HEK293 (cell line): ENCODE data around the gene UHMK1.

ENCODE experiments used
- CTCF ChIA-PET: fragments of 350-600 bp; formaldehyde crosslinking; extraction: SDS; loops from one replicate; lab custom pipeline; 2021; ENCODE audit warnings: antibody characterized with exemption; lab: Yijun Ruan, JAX
- POLR2A ChIA-PET: fragments of 300-600 bp; formaldehyde crosslinking; extraction: SDS; loops from one replicate; lab custom pipeline; 2020; ENCODE audit warnings: antibody characterized with exemption, inconsistent platforms; lab: Yijun Ruan, JAX
- H3K27ac ChIP-seq: fragments of 200-500 bp; sonication (Bioruptor generic); 2 replicates; pipeline ENCODE4 v1.5.1; 2014; ENCODE audit warnings: low read depth, low read length, control low read depth, inconsistent platforms; ENCODE audit errors: extremely low read depth
- H3K36me3 ChIP-seq, 2 experiments: fragments of 200-500 bp in 1 of 2; sonication (Bioruptor generic) in 1 of 2; 1 replicate in 1 of 2; 2 replicates in 1 of 2; pipeline ENCODE4 v1.5.1; 2014 to 2017; ENCODE audit warnings: inconsistent platforms in 2 of 2, low read length in 2 of 2; ENCODE audit not compliant: control insufficient read depth in 2 of 2, insufficient read depth in 1 of 2
- H3K4me1 ChIP-seq: fragments of 200-500 bp; sonication (Bioruptor generic); 2 replicates; pipeline ENCODE4 v1.5.1; 2014; ENCODE audit warnings: mild to moderate bottlenecking, low read length, inconsistent platforms; ENCODE audit not compliant: control insufficient read depth, insufficient read depth
- H3K4me3 ChIP-seq: 2 replicates; pipeline ENCODE4 v1.5.1; 2011; ENCODE audit warnings: low read depth, mild to moderate bottlenecking, control low read depth, low read length, moderate library complexity
- H3K9me3 ChIP-seq: fragments of 200-500 bp; sonication (Bioruptor generic); 2 replicates; pipeline ENCODE4 v1.5.1; 2014; ENCODE audit warnings: low read depth, low read length, inconsistent platforms; ENCODE audit not compliant: control insufficient read depth, insufficient read depth
- HIC1 ChIP-seq: fragments of 450-650 bp; formaldehyde crosslinking; IDR thresholded peaks from 2 replicates; pipeline ENCODE4 v1.5.1; 2016; ENCODE audit warnings: missing biosample characterization, missing genetic modification characterization
- PATZ1 ChIP-seq: fragments of 450-650 bp; formaldehyde crosslinking; IDR thresholded peaks from 2 replicates; pipeline ENCODE4 v1.5.1; 2016; ENCODE audit warnings: missing biosample characterization, missing genetic modification characterization
- TSHZ1 ChIP-seq: fragments of 450-650 bp; formaldehyde crosslinking; IDR thresholded peaks from 2 replicates; pipeline ENCODE4 v1.5.1; 2016; ENCODE audit warnings: missing biosample characterization, missing genetic modification characterization, borderline replicate concordance
- ZBTB11 ChIP-seq: fragments of 450-650 bp; formaldehyde crosslinking; conservative IDR thresholded peaks from 2 replicates; pipeline ENCODE4 v1.5.1; 2016; ENCODE audit warnings: low read depth, missing biosample characterization, missing genetic modification characterization
- ZBTB21 ChIP-seq: fragments of 450-650 bp; formaldehyde crosslinking; IDR thresholded peaks from 2 replicates; pipeline ENCODE4 v1.5.1; 2017; ENCODE audit warnings: missing biosample characterization, missing genetic modification characterization
- ZNF155 ChIP-seq: fragments of 450-650 bp; formaldehyde crosslinking; IDR thresholded peaks from 2 replicates; pipeline ENCODE4 v1.5.1; 2016; ENCODE audit warnings: missing biosample characterization, missing genetic modification characterization
- ZNF19 ChIP-seq: fragments of 450-650 bp; formaldehyde crosslinking; IDR thresholded peaks from 2 replicates; pipeline ENCODE4; 2016; ENCODE audit warnings: missing biosample characterization, missing genetic modification characterization, low read depth
- ZNF280C ChIP-seq: fragments of 450-650 bp; formaldehyde crosslinking; IDR thresholded peaks from 2 replicates; pipeline ENCODE4 v1.5.1; 2016; ENCODE audit warnings: missing biosample characterization, missing genetic modification characterization
- ZNF335 ChIP-seq: fragments of 450-650 bp; formaldehyde crosslinking; conservative IDR thresholded peaks from 2 replicates; pipeline ENCODE4 v1.5.1; 2016; ENCODE audit warnings: missing biosample characterization, missing genetic modification characterization
- ZNF391 ChIP-seq: fragments of 450-650 bp; formaldehyde crosslinking; IDR thresholded peaks from 2 replicates; pipeline ENCODE4 v1.5.1; 2016; ENCODE audit warnings: low read depth, missing biosample characterization, missing genetic modification characterization, borderline replicate concordance
- ZNF548 ChIP-seq: fragments of 450-650 bp; formaldehyde crosslinking; IDR thresholded peaks from 2 replicates; pipeline ENCODE4 v1.5.1; 2016; ENCODE audit warnings: missing biosample characterization, missing genetic modification characterization
- ZNF600 ChIP-seq: fragments of 450-650 bp; formaldehyde crosslinking; IDR thresholded peaks from 2 replicates; pipeline ENCODE4 v1.5.1; 2016; ENCODE audit warnings: missing biosample characterization, missing genetic modification characterization

UHMK1 gene

GRCh38 chr1:162562470-162562828, 64.8 kb downstream of the UHMK1 start:
- TF ChIP-seq ZNF280C (no peak), ZNF548 (tag by site-specific recombination) (no peak), ZNF335 (tag by site-specific recombination) (peak; percentile 64), HIC1 (tag by site-specific recombination) (no peak), PATZ1 (tag by site-specific recombination) (no peak), ZNF19 (no peak), ZBTB11 (0 out of 2 replicates have a peak, but pooled peaks have one; percentile 26), ZNF155 (tag by site-specific recombination) (no peak), ZNF391 (no peak; the same call in 1 of the 2 replicates), TSHZ1 (tag by site-specific recombination) (no peak), ZBTB21 (tag by site-specific recombination) (no peak), ZNF600 (tag by site-specific recombination) (peak; percentile 73)
- TF ChIP-seq, all 188 proteins: peak for 3
- ChIA-PET POLR2A (no interaction called here), CTCF (no interaction called here)
- peaks cover 11 to 17% of the 10 kb centered on the region in 2 experiments for H3K36me3 ChIP-seq
- H3K4me3 ChIP-seq: peak overlapping the region; percentile 96
- H3K27ac ChIP-seq: peak overlapping the region; percentile 76; the same call in 1 of the 2 replicates
- H3K4me1 ChIP-seq: no peaks in the 10 kb centered on the region
- H3K9me3 ChIP-seq: no peaks in the 10 kb centered on the region
